Measurements from ENCODE around the gene ESRRG.
"Not testable (repeated sequence)": the region's sequence is repeated elsewhere in the genome, so short reads cannot be mapped to it uniquely, and the experiment has no call there.

The ESRRG gene

GRCh38 chr1:216704065-216704464 is 19.2 kb downstream of the ESRRG start:
- not testable (repeated sequence) for DNase-seq (ENCODE audit: low read depth in 3 of 3)

DNA sequence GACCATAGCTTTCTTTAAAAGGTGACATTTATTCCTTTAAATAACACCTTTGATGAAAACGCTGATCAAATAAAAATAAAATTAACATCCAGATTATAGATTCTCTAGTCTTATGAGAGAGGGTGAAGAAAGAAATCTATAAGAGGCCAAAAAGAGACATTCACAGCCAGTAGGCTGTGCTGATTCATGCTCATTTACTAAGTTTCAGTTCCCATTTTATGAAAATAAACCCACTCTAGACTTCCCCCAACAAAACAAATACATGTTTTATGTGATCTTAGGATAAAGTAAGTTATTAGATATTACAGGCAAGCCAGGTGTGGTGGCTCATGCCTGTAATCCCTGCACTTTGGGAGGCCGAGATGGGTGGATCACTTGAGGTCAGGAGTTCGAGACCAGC is 21.1 kb downstream of the ESRRG start:
- no peak for DNase-seq (ENCODE audit: low read depth in 3 of 3)

GRCh38 chr1:216700779-216701178 is 22.4 kb downstream of the ESRRG start:
- DNase-seq (ENCODE audit: low read depth in 3 of 3) = no peak

- DNase-seq (ENCODE audit: low read depth in 3 of 3) = no peak
Observed at GRCh38 chr1:216691710-216692109, 31.5 kb downstream of the ESRRG start.

- DNase-seq (ENCODE audit: low read depth in 3 of 3) = no peak
Observed at GRCh38 chr1:216690603-216691002, 32.6 kb downstream of the ESRRG start.

GRCh38 chr1:216688127-216688657 is 35.0 kb downstream of the ESRRG start:
- DNase-seq (ENCODE audit: low read depth in 3 of 3) = no peak

- DNase-seq (ENCODE audit: low read depth in 3 of 3) = no peak
Observed at GRCh38 chr1:216686860-216687766, 36.1 kb downstream of the ESRRG start.

DNA sequence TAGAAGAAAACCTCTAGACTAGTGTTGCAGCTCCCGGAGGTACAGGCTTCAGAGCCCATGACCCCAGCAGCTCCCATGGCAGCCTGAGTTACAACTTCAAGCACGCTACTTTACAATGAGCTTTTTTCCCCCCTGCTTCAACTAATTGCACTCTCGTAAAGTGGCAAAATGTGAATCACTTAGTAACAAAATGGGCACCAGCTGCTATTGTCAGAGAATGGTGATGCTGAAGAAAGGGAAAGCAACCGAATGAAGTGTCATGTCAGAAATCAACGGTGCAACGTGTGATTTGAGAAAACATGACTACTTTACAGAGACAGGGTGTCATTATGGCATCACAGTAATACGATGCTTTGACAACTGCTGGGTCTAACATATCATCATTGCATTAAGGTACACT is 40.5 kb downstream of the ESRRG start:
- no peak for DNase-seq (ENCODE audit: low read depth in 3 of 3)

- DNase-seq (ENCODE audit: low read depth in 3 of 3) = no peak
Observed at GRCh38 chr1:216679108-216679507, 44.1 kb downstream of the ESRRG start.

- no peak for DNase-seq (ENCODE audit: low read depth in 3 of 3)
Observed at GRCh38 chr1:216670118-216670883, 52.9 kb downstream of the ESRRG start.

GRCh38 chr1:216666441-216666840 is 56.8 kb downstream of the ESRRG start:
- no peak for DNase-seq (ENCODE audit: low read depth in 3 of 3)

- DNase-seq (ENCODE audit: low read depth in 3 of 3) = no peak
Observed at GRCh38 chr1:216665856-216666255, 57.4 kb downstream of the ESRRG start.

- DNase-seq (ENCODE audit: low read depth in 3 of 3) = no peak
Observed at GRCh38 chr1:216665406-216665805, 57.8 kb downstream of the ESRRG start.

DNA sequence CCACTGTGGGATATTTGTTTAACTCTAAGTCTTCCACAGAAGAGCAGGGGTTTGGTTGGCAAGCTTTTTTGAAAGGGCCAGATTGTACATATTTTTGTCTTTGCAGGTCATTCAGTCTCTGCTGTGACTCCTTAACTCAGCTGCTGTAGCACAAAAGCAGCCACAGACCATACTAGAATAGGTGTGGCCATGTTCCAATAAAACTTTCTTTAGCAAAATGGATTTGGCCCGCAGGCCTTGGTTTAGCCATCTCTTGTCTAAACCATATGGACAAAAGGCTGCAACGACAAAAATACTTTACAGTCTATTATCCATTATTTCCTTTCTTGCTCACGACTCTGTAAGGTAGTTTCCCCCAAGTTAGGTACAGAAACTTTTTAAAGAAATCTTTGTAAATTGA is 60.5 kb downstream of the ESRRG start:
- no peak for DNase-seq (ENCODE audit: low read depth in 3 of 3)

DNA sequence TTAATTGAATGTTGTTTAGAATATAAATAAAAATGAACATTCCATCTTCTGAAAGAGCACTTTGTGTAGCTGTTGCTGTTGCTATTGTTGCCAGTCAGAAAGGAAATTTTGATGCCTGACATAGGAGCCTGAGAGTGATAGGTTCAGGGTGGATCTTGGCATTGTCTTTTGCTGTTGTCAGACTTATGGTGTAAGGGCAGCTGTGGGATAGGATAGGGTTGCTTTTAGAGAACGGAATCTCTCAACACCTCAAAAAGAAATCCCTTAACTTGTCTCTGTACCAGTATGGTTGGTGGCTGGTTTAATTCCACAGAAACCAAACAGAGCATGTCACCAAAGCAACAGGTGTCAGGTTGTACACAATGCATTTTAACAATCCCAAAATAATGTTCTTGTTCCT is 62.7 kb downstream of the ESRRG start:
- no peak for DNase-seq (ENCODE audit: low read depth in 3 of 3)

DNA sequence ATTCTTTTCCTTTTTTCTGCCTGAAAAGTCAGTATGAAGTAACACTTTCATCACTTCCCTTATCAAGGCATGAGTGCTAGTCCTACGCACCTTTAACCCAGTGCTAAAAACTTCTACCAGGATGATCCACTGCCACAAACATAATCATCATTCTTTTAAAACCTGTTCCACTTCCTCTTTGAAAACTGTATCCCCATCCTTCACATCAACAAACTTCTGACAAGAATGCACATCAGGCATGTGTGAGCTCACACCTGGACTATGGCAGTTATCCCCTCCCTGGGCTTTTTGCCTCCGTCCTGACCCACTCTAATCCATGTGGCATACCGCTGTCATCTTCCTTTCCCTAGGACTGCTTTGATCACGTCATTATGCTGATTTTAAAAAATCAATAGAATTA is 70.2 kb downstream of the ESRRG start:
- no peak for DNase-seq (ENCODE audit: low read depth in 3 of 3)

- no peak for DNase-seq (ENCODE audit: low read depth in 3 of 3)
Observed at GRCh38 chr1:216651826-216652418, 71.3 kb downstream of the ESRRG start.

DNA sequence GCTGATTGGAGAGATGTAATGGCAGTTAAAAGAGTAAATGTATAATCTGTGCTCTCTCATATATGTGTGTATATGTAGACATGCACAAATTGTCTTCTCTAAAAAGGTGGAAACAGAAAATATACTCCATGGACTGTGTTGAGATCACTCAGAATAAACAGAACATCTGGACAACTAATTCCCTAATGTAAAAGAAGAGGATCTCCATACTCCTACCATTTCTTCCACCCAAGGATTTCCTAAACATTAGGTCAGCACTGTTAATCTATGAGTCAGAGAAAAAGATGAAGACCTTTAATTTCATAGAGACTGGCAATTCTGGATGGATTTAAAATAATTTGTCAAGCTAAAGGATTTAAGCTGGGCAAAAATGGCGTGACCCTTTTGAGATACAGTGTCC is 80.1 kb downstream of the ESRRG start:
- DNase-seq (ENCODE audit: low read depth in 3 of 3) = no peak

DNA sequence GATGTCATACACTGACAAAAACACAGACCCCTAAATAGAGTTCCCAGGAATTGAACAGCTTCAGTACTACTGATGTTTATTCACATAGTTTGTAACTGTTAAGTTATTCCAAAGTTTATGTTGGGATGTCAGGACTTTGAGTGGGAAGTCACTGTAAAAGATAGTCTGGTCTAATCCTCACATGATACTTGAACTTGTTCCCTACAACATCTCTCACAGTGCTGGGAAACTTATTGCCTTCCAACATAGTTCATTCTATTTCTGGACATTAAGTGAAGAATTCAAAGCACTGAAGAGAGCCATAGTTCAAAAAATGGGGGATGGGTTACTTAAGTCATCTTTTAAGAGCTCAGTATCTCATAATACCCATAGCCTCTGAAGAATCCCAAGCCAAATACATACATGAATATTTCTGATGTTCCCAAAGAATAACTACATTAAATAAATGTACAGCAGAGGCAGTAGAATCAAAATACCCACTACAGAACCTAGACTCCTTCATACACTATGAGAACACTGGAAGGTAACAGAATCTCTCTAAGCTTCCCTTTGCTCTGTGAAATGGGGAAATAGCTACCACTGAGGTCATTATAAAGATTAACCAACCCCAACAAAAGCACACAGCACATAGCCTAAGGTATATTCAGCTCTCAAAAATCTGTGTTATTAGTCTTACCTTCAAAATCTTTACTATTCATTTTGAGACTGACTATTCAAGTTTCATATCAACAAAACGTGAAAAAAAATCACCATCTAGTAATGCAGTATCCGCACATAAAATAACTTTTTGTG is 81.4 kb downstream of the ESRRG start:
- no peak for DNase-seq (ENCODE audit: low read depth in 3 of 3)

GRCh38 chr1:216640100-216640499 is 83.1 kb downstream of the ESRRG start:
- DNase-seq (ENCODE audit: low read depth in 3 of 3) = no peak

DNA sequence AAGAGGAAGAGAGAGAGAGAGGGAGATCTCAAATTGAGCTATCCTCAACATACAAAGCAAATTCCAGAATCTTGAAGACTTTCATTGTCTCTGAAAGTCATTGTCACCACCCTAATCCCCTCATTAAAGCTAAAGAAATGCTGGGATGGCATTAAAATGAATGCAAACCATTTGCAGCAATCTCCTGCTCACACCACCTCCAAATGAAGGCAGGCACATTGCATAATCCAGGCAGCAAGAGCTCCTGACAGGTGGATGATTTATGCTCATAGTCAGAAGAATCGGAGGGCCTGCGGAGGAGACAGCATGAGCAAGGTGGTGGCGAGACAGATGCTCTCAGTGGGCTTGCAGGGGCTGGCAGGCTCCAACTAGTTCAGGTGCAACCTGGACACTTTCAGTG is 90.2 kb downstream of the ESRRG start:
- no peak for DNase-seq (ENCODE audit: low read depth in 3 of 3)

- DNase-seq (ENCODE audit: low read depth in 3 of 3) = no peak
Observed at GRCh38 chr1:216630532-216630931, 92.7 kb downstream of the ESRRG start.
